ENCODE measurements around the gene BCL2.

The BCL2 gene

GRCh38 chr18:63102941-63103744 lies 216.4 kb downstream of the BCL2 start:
- no peaks in the 10 kb centered on the region for H3K36me3 ChIP-seq (ENCODE audit: control insufficient read depth, insufficient read depth, low read length)
- H3K4me1 ChIP-seq (ENCODE audit: control insufficient read depth, insufficient read depth, low read length): no peaks in the 10 kb centered on the region
- H3K9me3 ChIP-seq (ENCODE audit: control insufficient read depth, low read length): no peaks in the 10 kb centered on the region
- H3K27ac ChIP-seq (ENCODE audit: insufficient read depth, low read depth, low read length, poor library complexity, severe bottlenecking): no peak overlapping the region
- WGBS, 2 experiments: 75 to 77% methylated on average over 7 of the region's 7 CpGs
- H3K27me3 ChIP-seq (ENCODE audit: control insufficient read depth, insufficient read depth, low read length, poor library complexity, severe bottlenecking): no peaks in the 10 kb centered on the region
- H3K4me3 ChIP-seq (ENCODE audit: insufficient read depth, low read depth, low read length): no peak overlapping the region

- Histone ChIP-seq H3K27me3 (ENCODE audit: control insufficient read depth, insufficient read depth, low read length, poor library complexity, severe bottlenecking) (no peaks in the 10 kb centered on the region), H3K36me3 (ENCODE audit: control insufficient read depth, insufficient read depth, low read length) (no peaks in the 10 kb centered on the region), H3K27ac (ENCODE audit: insufficient read depth, low read depth, low read length, poor library complexity, severe bottlenecking) (no peak overlapping the region), H3K4me1 (ENCODE audit: control insufficient read depth, insufficient read depth, low read length) (no peaks in the 10 kb centered on the region), H3K9me3 (ENCODE audit: control insufficient read depth, low read length) (no peaks in the 10 kb centered on the region), H3K4me3 (ENCODE audit: insufficient read depth, low read depth, low read length) (no peak overlapping the region)
- 92 to 95% methylated on average over 7 of the region's 7 CpGs for WGBS, 2 experiments
Observed at GRCh38 chr18:63100630-63101055, 218.9 kb downstream of the BCL2 start.

GRCh38 chr18:63099848-63100629 lies 219.5 kb downstream of the BCL2 start:
- no peaks in the 10 kb centered on the region for H3K4me1 ChIP-seq (ENCODE audit: control insufficient read depth, insufficient read depth, low read length)

GRCh38 chr18:63099091-63099840 lies 220.3 kb downstream of the BCL2 start:
- H3K4me3 ChIP-seq (ENCODE audit: insufficient read depth, low read depth, low read length): no peak overlapping the region
- H3K4me1 ChIP-seq (ENCODE audit: control insufficient read depth, insufficient read depth, low read length): no peaks in the 10 kb centered on the region
- H3K27ac ChIP-seq (ENCODE audit: insufficient read depth, low read depth, low read length, poor library complexity, severe bottlenecking): no peak overlapping the region
- no peaks in the 10 kb centered on the region for H3K9me3 ChIP-seq (ENCODE audit: control insufficient read depth, low read length)
- WGBS, 2 experiments: 91 to 94% methylated on average over 14 of the region's 14 CpGs
- H3K27me3 ChIP-seq (ENCODE audit: control insufficient read depth, insufficient read depth, low read length, poor library complexity, severe bottlenecking): no peaks in the 10 kb centered on the region
- H3K36me3 ChIP-seq (ENCODE audit: control insufficient read depth, insufficient read depth, low read length): no peaks in the 10 kb centered on the region

More at GRCh38 chr18:63099848-63100629, 219.5 kb downstream of the BCL2 start:
- H3K36me3 ChIP-seq (ENCODE audit: control insufficient read depth, insufficient read depth, low read length): no peaks in the 10 kb centered on the region
- H3K27ac ChIP-seq (ENCODE audit: insufficient read depth, low read depth, low read length, poor library complexity, severe bottlenecking): no peak overlapping the region
- 91 to 94% methylated on average over 10 of the region's 10 CpGs for WGBS, 2 experiments
- no peaks in the 10 kb centered on the region for H3K9me3 ChIP-seq (ENCODE audit: control insufficient read depth, low read length)
- H3K4me3 ChIP-seq (ENCODE audit: insufficient read depth, low read depth, low read length): no peak overlapping the region
- H3K27me3 ChIP-seq (ENCODE audit: control insufficient read depth, insufficient read depth, low read length, poor library complexity, severe bottlenecking): no peaks in the 10 kb centered on the region

DNA sequence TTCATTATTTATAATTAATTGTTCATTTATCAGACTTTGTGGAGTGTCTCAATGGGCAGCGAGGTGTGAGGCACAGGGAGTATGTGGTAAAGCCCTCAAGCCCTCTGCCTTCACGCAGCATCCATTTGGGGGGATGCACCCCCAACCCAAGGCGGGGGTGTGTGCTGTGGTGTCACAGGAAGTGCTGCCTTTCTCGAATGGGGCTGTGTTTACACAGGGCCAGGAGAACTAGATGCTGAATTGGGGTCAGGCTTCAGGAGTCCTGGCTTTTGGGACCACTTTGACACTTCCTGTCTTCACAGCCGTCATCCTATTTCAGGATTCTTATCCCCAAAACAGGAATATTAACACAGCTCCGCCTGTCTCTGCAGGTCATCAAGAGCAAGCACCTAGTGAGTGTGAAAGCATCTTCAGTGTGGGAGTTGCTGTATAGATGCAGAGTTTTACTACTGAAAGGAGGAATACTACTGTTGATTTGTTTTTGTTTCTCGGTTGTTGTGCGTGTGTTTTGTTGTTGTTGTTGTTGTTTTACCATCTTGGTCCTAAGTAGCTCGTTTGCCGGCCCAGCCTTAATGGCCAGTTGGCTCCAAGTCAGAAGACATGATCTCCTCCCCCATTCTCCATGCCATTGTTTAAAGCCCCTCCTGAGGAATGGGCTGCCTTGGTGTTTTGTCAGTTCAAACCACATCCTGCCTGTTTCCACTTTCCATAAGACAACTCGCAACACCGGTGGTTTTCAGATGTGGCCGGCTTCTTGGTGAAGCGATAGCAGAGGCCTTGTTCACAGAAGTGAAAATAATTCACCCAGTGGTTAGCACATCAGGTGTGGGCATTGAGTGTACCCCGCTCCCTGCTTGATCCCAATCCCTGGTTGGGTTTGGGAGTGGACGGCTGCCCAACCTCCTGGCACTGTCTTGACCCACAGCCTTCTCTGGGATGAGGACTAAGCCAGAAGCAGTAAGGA lies 221.3 kb downstream of the BCL2 start:
- Histone ChIP-seq H3K4me3 (ENCODE audit: insufficient read depth, low read depth, low read length) (no peak overlapping the region), H3K27me3 (ENCODE audit: control insufficient read depth, insufficient read depth, low read length, poor library complexity, severe bottlenecking) (no peaks in the 10 kb centered on the region), H3K4me1 (ENCODE audit: control insufficient read depth, insufficient read depth, low read length) (no peaks in the 10 kb centered on the region), H3K36me3 (ENCODE audit: control insufficient read depth, insufficient read depth, low read length) (no peaks in the 10 kb centered on the region), H3K27ac (ENCODE audit: insufficient read depth, low read depth, low read length, poor library complexity, severe bottlenecking) (no peak overlapping the region), H3K9me3 (ENCODE audit: control insufficient read depth, low read length) (no peaks in the 10 kb centered on the region)
- 90 to 91% methylated on average over 16 of the region's 16 CpGs for WGBS, 2 experiments

DNA sequence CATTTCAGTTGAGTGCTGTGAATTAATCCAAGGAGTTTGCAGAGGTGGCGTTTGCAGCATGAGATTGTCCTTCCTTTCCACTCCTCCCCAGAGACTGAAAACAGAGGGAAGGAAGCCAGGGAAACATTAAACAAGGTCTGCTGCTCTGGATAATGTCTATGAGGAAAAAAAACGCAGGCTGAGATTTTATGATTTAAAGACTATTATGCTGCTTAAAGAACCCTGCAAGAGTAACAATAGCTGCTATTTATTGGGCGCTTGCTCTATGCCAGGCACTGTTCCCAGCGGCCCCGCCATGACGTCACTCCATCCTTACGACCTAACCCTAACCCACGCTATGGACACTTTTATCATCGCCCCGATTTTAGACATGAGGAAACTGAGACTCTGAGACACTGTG lies 222.4 kb downstream of the BCL2 start:
- WGBS, 2 experiments: 88 to 89% methylated on average over 10 of the region's 10 CpGs
- H3K27me3 ChIP-seq (ENCODE audit: control insufficient read depth, insufficient read depth, low read length, poor library complexity, severe bottlenecking): no peaks in the 10 kb centered on the region
- H3K36me3 ChIP-seq (ENCODE audit: control insufficient read depth, insufficient read depth, low read length): no peaks in the 10 kb centered on the region

DNA sequence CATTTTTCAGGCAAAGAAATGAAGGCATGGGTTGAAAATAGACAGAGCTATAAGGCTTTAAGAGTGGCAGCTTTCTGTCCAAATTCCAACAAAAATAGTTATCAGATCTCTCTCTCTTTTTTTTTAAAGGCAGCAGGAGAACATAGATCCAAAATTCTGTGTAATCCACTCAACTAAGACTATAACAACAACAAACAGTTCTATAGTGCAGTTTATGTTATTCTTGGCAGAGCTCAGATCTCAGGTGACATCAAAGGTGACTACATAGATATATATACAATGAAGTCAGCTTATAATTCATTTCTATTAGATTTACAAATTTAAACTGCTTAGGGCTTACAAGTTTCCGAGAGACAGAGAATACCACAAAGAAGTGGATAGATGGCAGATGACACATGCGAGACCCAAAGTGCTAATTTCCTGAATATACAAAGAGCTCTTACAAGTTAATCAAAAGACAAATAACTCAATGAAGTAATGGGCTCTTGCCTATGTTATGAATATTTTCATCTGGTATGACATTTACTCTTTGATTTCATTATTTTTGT lies 223.2 kb downstream of the BCL2 start:
- 89 to 100% methylated on average over 1 to 2 of the region's 2 CpGs for WGBS, 2 experiments
- H3K36me3 ChIP-seq (ENCODE audit: control insufficient read depth, insufficient read depth, low read length): no peaks in the 10 kb centered on the region
- H3K9me3 ChIP-seq (ENCODE audit: control insufficient read depth, low read length): no peaks in the 10 kb centered on the region
- H3K27me3 ChIP-seq (ENCODE audit: control insufficient read depth, insufficient read depth, low read length, poor library complexity, severe bottlenecking): no peaks in the 10 kb centered on the region
- H3K4me1 ChIP-seq (ENCODE audit: control insufficient read depth, insufficient read depth, low read length): no peaks in the 10 kb centered on the region
- H3K27ac ChIP-seq (ENCODE audit: insufficient read depth, low read depth, low read length, poor library complexity, severe bottlenecking): no peak overlapping the region
- H3K4me3 ChIP-seq (ENCODE audit: insufficient read depth, low read depth, low read length): no peak overlapping the region

More for the DNA sequence above, 222.4 kb downstream of the BCL2 start:
- H3K4me3 ChIP-seq (ENCODE audit: insufficient read depth, low read depth, low read length): no peak overlapping the region
- H3K4me1 ChIP-seq (ENCODE audit: control insufficient read depth, insufficient read depth, low read length): no peaks in the 10 kb centered on the region
- H3K27ac ChIP-seq (ENCODE audit: insufficient read depth, low read depth, low read length, poor library complexity, severe bottlenecking): no peak overlapping the region
- no peaks in the 10 kb centered on the region for H3K9me3 ChIP-seq (ENCODE audit: control insufficient read depth, low read length)

GRCh38 chr18:63095768-63096167 lies 223.8 kb downstream of the BCL2 start:
- no peaks in the 10 kb centered on the region for H3K9me3 ChIP-seq (ENCODE audit: control insufficient read depth, low read length)
- WGBS, 2 experiments: 91 to 93% methylated on average over 6 of the region's 6 CpGs
- no peaks in the 10 kb centered on the region for H3K4me1 ChIP-seq (ENCODE audit: control insufficient read depth, insufficient read depth, low read length)
- no peaks in the 10 kb centered on the region for H3K36me3 ChIP-seq (ENCODE audit: control insufficient read depth, insufficient read depth, low read length)
- no peak overlapping the region for H3K4me3 ChIP-seq (ENCODE audit: insufficient read depth, low read depth, low read length)
- no peak overlapping the region for H3K27ac ChIP-seq (ENCODE audit: insufficient read depth, low read depth, low read length, poor library complexity, severe bottlenecking)
- no peaks in the 10 kb centered on the region for H3K27me3 ChIP-seq (ENCODE audit: control insufficient read depth, insufficient read depth, low read length, poor library complexity, severe bottlenecking)

- WGBS, 2 experiments: 91 to 94% methylated on average over 4 of the region's 4 CpGs
- Histone ChIP-seq H3K4me1 (ENCODE audit: control insufficient read depth, insufficient read depth, low read length) (no peaks in the 10 kb centered on the region), H3K9me3 (ENCODE audit: control insufficient read depth, low read length) (no peaks in the 10 kb centered on the region), H3K4me3 (ENCODE audit: insufficient read depth, low read depth, low read length) (no peak overlapping the region), H3K27me3 (ENCODE audit: control insufficient read depth, insufficient read depth, low read length, poor library complexity, severe bottlenecking) (no peaks in the 10 kb centered on the region), H3K36me3 (ENCODE audit: control insufficient read depth, insufficient read depth, low read length) (no peaks in the 10 kb centered on the region), H3K27ac (ENCODE audit: insufficient read depth, low read depth, low read length, poor library complexity, severe bottlenecking) (no peak overlapping the region)
Observed at GRCh38 chr18:63091671-63092364, 227.8 kb downstream of the BCL2 start.
